ENCODE measurements around the gene KCNIP1. TPM values are rescaled to one million over a fixed set of nuclear protein-coding genes. Genes with fewer than 3 reads are reported as not detected.

Gene KCNIP1
- total and polyA plus RNA-seq, 2 of the 8 experiments (the other 6 are each of a cell fraction or from before 2014, with no cell fraction given) = 0.52 to 0.83 TPM

DNA sequence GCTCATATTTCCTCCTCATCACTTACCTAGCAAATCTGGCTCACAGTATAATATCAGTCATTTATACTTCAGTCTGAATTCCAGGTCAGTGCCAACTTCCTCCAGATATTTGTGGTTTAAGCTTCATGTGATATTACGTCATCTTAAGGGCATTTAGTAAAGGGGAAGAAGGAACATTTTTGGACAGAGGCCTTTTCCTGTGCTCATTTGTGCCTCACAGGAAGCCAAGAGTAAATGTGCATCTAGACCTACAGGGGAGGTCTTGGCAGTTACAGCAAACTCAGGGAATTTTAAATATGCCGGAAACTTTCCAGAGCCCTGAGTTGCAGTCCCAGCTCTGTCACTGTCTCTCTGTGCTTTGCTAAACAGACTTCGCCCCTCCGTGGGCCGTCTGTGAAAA lies 12.3 kb upstream of the KCNIP1 start:
- no peaks in the 10 kb centered on the region for H3K36me3 ChIP-seq (ENCODE audit: control insufficient read depth in 2 of 4, insufficient read depth in 4 of 4, low read length in 3 of 4)
- no peak overlapping the region for H3K4me3 ChIP-seq (ENCODE audit: extremely low read depth in 1 of 4, insufficient read depth in 2 of 4, low read depth in 3 of 4, low read length in 4 of 4)
- DNase-seq (ENCODE audit: low read depth in 1 of 2, low spot score in 2 of 2) = no peak
- ChIA-PET CTCF (ENCODE audit: partially characterized antibody) (interaction anchor here (0.6 to 1.7 kb wide), 3 partner anchors 11 to 19 kb away, joined by 3 to 4 read pairs (median 3); no protein-coding TSS in a partner anchor), POLR2A (ENCODE audit: partially characterized antibody) (interaction anchor here (0.9 kb wide), 1 partner anchor 15 kb away, joined by 3 read pairs; no protein-coding TSS in a partner anchor)
- no peak overlapping the region for H2AFZ ChIP-seq (ENCODE audit: low read length)
- H3K23ac ChIP-seq (ENCODE audit: insufficient read length) = no peak overlapping the region
- no peak overlapping the region for H4K91ac ChIP-seq (replicated peaks; ENCODE audit: insufficient read length, low read length)
- no peak overlapping the region for H3K14ac ChIP-seq (ENCODE audit: insufficient read length)
- H4K20me1 ChIP-seq (replicated peaks in 1 of 2; ENCODE audit: control insufficient read depth in 1 of 2, insufficient read depth in 2 of 2, low read length in 2 of 2) = no peaks in the 10 kb centered on the region
- no peak overlapping the region for H3K27ac ChIP-seq (ENCODE audit: low read depth, low read length)
- no peaks in the 10 kb centered on the region; a peak in 1 of 7 replicates for H3K27me3 ChIP-seq (replicated peaks in 1 of 4; ENCODE audit: control insufficient read depth in 3 of 4, extremely low read depth in 1 of 4, insufficient read depth in 3 of 4, low read length in 3 of 4)
- H2BK5ac ChIP-seq (ENCODE audit: low read depth, low read length) = no peak overlapping the region
- no peak overlapping the region for H2BK120ac ChIP-seq (replicated peaks; ENCODE audit: low read depth, low read length)
- no peak overlapping the region for H2BK12ac ChIP-seq (ENCODE audit: low read depth, low read length)
- H4K5ac ChIP-seq (ENCODE audit: insufficient read length, low read depth, low read length) = no peak overlapping the region
- H3K56ac ChIP-seq (replicated peaks; ENCODE audit: insufficient read length, low read depth, low read length) = no peak overlapping the region
- no peak overlapping the region for H4K8ac ChIP-seq (ENCODE audit: extremely low read depth, insufficient read depth, low read length)
- FAIRE-seq = no peak
- no peaks in the 10 kb centered on the region for H3K23me2 ChIP-seq (ENCODE audit: low read depth, low read length)
- no peaks in the 10 kb centered on the region for H3K79me2 ChIP-seq (ENCODE audit: control insufficient read depth in 1 of 2, insufficient read depth in 2 of 2, low read length in 2 of 2)
- H3K9me3 ChIP-seq (ENCODE audit: insufficient read depth in 2 of 2, low read depth in 1 of 2, low read length in 1 of 2) = no peaks in the 10 kb centered on the region
- 91% methylated on average over 5 of the region's 5 CpGs; no CpG with 5 or more reads in 1 of the 2 experiments for WGBS, 2 experiments (ENCODE audit: extremely low coverage in 1 of 2, insufficient coverage in 1 of 2, insufficient read length in 1 of 2, insufficient replicate concordance in 2 of 2, low coverage in 1 of 2, low lambda C conversion rate in 2 of 2, missing lambda C conversion rate in 1 of 2)
- H2BK15ac ChIP-seq (ENCODE audit: low read length) = no peak overlapping the region
- no peak overlapping the region for H3K18ac ChIP-seq (ENCODE audit: extremely low read depth, low read length)
- peaks cover 0 to 5% (median 3%) of the 10 kb centered on the region in 4 experiments; a peak in 3 of 7 replicates for H3K4me1 ChIP-seq (replicated peaks in 1 of 4; ENCODE audit: control insufficient read depth in 3 of 4, insufficient read depth in 4 of 4, low read length in 3 of 4)
- H3K9ac ChIP-seq (replicated peaks in 1 of 4; ENCODE audit: extremely low read depth in 1 of 4, low read depth in 3 of 4, low read length in 3 of 4) = no peak overlapping the region
- H2AK5ac ChIP-seq (ENCODE audit: low read depth, low read length) = no peak overlapping the region
- no peak overlapping the region for H2BK20ac ChIP-seq (ENCODE audit: low read length)
- no peak overlapping the region for H3K4ac ChIP-seq (replicated peaks; ENCODE audit: insufficient read length, low read depth, low read length)
- no peak overlapping the region for H3K4me2 ChIP-seq (ENCODE audit: insufficient read depth in 1 of 2, low read depth in 2 of 2, low read length in 2 of 2)
- H3K79me1 ChIP-seq (ENCODE audit: low read depth, low read length) = no peaks in the 10 kb centered on the region
- TF ChIP-seq ZNF274 (IDR thresholded peaks at IDR 0.05; ENCODE audit: borderline replicate concordance, extremely low read depth, low read length) = no peak
- no peak for TF ChIP-seq PHF8 (conservative IDR thresholded peaks at IDR 0.05; ENCODE audit: low read depth, low read length)
- TF ChIP-seq EP300 (IDR thresholded peaks at IDR 0.05; ENCODE audit: borderline replicate concordance in 1 of 2, low read depth in 2 of 2, low read length in 2 of 2) = no peak
- no peak for TF ChIP-seq TCF12 (IDR thresholded peaks at IDR 0.05; ENCODE audit: low read depth, low read length)
- no peak for TF ChIP-seq TAF7 (optimal IDR thresholded peaks at IDR 0.05; ENCODE audit: borderline replicate concordance, low read depth, low read length)
- no peak for TF ChIP-seq SP4 (IDR thresholded peaks at IDR 0.05; ENCODE audit: low read length)
- TF ChIP-seq KDM4A (IDR thresholded peaks at IDR 0.05; ENCODE audit: low read depth, low read length, severe bottlenecking) = no peak
- no peak for TF ChIP-seq CEBPB (IDR thresholded peaks at IDR 0.05; ENCODE audit: low read depth, low read length)

All from H1 (cell line).